ENCODE results near the gene ZNF775. TPM values are rescaled to one million over a fixed set of nuclear protein-coding genes. Genes with fewer than 3 reads are reported as not detected.

Gene ZNF775
- 7.2 and 8.2 TPM in 2 replicates for total RNA-seq (2014; rRNA removed; shearing (Covaris generic))
- polyA plus RNA-seq (2015; cell fraction: cytosol; rRNA removed), result 5.9 and 6.7 TPM in 2 replicates
- polyA plus RNA-seq (2015; cell fraction: nucleus; rRNA removed), result 4.5 and 5.9 TPM in 2 replicates

DNA sequence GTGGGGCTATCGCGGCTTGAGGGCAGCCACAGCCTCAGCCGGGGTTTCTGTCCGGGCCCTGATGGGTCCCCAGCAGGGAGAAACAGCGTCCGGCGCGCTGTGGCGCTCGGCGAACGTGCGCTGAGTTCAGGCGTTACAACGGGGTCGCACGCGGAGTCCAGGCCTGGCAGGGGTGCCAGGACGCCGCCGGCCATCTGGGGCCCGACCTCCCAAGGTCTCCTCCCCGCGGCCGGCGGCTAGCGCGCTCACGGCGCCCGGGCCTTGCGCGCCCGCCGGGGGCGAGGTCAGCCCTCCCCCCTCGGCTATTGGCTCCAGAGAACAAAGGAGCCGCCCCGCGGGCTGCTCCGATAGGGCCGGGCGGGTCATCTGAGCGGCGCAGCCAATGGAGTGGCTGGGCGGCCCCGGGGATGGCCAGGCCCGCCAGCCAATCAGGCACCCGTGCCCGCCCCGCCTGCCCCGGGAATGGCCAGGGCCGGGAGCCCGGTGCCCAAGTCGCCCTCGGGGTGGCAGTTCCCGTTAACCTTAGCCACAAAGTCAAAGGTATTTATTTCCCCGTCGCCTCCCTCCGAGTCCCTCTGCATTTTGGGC, at the start of gene ZNF775:
Gene ZNF775 (plus strand): TSS at position 478 of the 588 bp plus-strand sequence. CDS start 9,141 bp downstream, outside the sequence.
- DNase-seq (ENCODE audit: low read depth), result peak; percentile 94

DNA sequence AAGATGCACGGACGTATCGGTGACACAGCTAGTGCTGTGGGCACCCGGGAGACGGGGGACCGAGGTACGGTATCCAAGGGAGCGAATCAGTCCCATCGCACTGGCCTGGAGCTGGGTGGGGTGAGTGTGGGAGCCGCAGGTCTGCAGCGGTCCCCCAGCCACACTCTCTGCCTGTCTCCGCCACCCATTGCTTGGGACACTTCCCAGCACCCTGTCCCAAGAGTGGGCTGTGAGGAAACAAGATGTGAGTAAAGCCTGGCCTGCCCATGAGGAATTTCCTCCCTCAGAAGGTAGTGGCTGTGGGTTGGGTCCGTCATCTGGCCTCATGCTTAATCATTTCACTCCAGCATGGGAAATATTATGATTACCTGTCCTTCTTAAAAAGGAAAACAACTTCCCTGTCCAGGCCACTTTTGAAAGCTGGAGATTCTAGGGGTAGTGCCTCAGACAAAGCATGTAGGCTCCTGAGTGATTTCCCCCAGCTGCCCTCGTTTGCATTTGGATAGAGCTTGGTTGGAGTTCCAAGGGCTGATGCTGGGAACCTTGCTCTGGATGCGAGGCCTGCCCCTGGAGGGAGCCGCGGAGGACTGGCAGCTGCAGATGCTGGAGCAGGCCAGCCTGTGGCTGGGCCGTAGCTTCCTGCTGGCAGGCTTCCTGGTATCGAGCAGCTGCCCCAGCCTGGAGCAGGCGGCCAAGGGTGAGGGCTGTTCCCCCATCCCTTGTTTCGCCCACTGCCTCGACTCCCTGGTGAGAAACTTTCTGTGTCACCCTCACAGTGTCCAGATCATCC, 49.6 kb upstream of the ZNF775 start:
- DNase-seq (ENCODE audit: low read depth), result no peak

DNA sequence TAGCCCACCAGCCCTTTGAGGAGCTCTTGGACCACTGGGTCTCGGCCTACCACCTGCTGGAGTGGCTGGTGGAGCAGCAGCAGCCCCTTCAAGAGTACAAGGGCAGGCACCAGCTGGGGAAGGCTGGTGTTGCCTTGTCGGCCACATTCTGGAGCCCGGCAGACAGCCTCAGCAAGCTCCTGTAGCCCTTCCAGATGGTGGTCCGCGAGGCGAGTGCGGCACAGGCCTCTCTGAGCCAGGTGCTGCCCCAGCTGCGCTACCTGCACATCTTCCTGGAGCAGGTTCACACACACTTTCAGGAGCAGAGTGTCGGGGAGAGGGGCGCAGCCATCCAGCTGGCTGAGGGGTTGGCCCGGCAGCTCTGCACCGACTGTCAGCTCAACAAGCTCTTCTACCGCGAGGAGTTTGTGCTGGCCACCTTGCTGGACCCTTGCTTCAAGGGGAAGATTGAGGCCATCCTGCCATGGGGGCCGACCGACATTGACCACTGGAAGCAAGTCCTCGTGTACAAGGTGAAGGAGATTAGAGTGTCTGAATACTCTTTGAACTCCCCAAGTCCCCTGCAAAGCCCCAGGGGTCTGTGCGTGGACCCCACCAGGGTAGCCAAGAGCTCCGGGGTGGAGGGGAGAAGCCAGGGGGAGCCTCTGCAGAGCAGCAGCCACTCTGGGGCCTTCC, 48.8 kb upstream of the ZNF775 start:
- no peak for DNase-seq (ENCODE audit: low read depth)

DNA sequence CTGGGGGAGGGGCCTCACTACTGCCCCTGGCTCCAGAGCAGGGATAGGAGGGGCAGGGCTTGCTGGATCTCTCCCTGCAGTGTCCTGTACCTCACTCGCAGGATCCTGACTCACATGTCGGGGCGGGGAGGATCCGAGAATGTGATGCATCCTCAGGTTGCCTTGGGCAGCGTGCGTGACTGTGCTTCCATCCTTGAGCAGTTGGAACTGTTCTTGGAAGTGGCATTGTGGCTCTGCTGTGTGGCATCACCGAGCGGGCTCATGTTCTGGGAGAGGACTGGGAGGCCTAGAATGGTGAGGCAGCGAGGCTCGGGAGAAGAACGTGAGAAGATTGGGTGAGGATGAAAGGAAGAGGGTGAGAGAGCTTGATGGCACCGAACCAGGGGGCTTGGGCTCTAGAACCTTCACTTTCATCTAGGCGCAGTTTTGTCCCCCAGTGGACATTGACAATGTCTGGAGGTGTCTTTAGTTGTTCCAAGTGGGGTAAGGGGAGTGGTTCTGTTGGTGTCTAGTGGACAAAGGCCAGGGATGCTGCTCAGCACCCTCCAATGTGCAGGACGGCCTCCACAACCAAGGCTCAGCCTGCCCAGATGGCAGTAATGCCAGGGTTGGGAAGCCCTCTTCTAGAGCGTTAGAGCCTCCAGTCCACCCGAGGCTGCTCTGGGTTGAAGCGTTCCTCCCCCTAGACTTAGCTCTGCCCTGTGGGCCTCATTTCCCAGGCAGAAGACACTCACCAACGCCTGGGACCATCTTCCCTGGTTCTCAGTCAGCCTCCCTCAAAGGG, 46.1 kb upstream of the ZNF775 start:
- DNase-seq (ENCODE audit: low read depth), result no peak

DNA sequence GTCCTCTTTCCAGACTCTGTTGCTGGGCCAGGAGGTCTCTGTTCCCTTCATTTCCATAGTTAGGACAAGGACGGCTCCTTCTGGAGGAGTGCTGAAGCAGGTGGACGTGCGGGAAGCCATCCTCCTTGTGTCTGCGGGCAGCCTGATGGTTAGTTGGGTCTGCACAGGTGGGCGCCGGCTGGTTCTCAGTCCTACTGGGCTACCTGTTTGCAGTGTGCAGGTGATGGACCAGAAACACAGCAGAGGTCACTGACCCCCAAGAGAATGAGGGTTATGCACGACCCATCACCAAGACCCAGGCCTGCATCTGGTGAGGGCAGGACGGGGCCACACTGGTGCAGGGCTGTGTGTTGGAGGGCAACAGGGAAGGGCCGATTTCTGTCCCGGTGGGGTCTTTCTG, 45.5 kb upstream of the ZNF775 start:
- no peak for DNase-seq (ENCODE audit: low read depth)

DNA sequence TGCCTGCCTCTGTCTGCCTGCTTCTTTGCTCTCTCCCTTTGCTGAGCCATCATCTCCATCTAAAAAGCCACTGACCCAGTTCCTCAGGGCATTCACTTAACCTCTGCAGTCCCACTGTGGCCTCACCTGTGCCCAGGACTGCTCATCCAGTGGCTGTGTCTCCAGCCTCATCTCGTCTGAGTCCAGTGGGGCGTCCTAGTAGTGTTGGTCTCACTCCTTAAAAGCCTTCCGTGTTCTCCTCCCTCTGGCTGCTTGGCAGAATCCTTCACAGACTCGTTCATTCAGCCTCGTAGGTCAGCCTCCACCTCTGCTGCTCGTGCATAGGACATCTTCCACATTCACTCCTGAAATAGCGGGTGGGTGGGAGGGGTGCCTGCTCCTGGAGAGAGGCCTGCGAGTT, 45.0 kb upstream of the ZNF775 start:
- no peak for DNase-seq (ENCODE audit: low read depth)

DNA sequence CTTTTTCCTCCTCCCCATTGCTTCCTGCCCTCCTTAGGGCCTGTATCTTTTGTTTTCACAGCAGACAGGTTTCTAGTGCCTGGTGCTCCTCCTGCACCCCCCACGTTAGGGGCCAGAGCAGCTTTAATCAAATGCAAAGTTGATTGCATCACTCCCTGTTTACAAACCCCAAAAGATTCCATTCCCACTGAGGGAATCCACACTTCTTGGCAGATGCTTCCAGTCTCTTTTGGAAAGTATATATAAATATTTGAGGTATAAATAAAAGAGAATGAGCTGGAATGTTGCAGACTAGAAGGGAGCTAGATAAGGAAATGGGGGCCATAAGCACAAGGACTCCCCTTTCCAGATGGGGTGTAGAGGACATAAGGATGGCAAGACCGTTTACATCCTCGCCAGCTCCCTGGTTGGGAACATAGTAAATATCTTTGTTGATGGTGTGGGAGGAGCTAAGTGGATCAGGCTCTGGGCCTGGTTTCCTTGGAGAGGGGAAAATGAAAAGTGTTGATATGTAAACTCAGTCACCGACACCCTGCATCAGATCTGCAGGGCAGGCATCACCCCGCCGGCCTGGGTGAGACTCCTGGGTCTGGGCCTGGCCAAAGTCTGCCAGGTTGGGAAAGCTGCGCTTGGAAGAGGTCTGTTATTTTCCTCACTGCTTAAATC, 43.9 kb upstream of the ZNF775 start:
- no peak for DNase-seq (ENCODE audit: low read depth)

DNA sequence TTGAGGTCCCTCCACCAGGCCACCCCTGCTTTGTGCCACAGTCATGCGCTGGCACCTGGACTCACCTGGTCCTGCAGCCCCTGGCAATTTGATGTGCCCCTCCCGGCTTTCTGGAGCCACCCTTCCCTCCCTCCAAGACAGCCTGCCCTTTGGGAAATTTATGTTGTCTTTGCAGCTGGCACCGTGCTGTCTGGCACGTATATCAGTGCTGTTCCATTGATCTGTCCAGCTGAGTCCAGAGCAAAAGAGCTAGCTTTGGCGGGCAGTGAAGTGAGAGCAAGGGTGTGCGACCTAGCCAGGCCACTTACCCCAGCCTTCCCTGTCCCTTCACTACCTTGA, 43.4 kb upstream of the ZNF775 start:
- no peak for DNase-seq (ENCODE audit: low read depth)

DNA sequence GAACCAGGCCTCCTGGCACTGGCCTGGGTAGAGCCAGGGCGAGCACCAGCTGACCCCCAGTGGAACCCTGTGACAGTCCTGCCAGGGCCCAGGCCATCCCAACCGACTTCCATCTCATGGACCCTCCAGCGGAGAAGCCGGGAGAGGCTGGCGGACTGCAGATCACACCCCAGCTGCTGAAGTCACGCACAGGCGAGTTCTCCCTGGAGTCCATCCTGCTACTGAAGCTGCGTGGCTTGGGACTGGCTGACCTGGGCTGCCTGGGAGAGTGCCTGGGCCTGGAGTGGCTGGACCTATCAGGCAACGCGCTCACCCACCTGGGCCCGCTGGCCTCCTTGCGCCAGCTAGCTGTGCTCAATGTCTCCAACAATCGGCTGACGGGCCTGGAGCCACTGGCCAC, 42.4 kb upstream of the ZNF775 start:
- DNase-seq (ENCODE audit: low read depth), result no peak

DNA sequence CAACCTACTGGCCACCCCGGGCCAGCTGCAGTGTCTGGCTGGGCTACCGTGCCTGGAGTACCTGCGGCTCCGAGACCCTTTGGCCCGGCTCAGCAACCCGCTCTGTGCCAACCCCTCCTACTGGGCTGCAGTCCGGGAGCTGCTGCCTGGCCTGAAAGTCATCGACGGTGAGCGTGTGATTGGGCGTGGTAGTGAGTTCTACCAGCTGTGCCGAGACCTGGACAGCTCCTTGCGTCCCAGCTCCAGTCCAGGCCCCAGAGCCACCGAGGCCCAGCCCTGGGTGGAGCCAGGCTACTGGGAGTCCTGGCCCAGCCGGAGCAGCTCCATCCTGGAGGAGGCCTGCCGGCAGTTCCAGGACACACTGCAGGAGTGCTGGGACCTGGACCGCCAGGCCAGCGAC, 42.0 kb upstream of the ZNF775 start:
- no peak for DNase-seq (ENCODE audit: low read depth)

DNA sequence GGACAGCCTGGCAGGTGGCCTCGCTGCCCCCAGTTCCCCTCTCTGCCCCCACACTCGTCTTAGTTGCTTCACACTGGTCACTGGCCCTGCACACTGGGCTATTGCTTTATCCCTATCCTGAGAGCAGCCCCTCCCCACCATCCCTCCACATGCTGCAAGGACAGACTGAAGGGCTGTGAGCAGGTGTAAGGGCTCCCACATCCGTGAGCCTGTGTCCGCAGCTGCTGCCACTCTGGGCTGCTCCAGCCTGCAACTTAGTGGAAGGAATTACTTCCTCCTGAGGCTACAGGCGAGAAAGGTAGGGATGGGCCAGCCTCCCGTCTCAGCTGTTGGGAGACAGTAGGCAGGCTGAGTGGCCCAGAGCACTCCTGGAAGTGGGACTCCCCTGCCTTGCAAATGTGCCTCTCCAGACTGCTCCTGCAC, 41.5 kb upstream of the ZNF775 start:
- no peak for DNase-seq (ENCODE audit: low read depth)

DNA sequence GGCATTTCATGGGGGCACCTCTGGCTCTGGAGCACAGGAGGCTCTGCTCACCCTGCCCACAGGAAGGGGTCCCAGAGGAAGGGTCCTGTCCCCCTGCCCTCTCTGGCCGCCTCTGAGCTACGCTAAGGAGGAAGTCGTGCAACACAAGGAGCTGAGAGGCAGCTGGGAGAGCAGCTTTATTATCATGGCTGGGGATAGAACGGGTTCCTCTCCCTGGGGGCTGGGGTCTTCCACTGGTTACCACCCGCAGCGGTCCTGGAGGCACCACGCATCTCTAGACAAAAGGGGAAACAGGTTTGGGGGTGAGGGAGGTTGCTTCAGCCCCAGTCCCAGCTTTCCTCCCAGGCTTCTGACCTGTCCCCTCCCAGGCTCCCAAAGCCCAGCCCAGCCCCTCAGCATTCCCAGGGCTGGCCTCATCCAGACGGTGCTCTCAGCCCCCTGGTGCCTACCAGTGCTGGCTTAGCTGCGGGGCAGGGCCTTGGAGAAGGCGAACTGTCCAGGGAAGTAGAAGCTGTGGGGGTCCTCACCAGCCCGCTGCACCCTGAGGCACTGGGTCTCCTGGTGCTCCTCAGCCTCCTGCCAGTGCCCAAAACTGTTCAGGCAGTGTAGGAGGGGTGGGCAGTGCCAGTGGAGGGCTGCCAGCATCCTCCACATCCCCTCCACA, 40.8 kb upstream of the ZNF775 start:
- DNase-seq (ENCODE audit: low read depth), result no peak

DNA sequence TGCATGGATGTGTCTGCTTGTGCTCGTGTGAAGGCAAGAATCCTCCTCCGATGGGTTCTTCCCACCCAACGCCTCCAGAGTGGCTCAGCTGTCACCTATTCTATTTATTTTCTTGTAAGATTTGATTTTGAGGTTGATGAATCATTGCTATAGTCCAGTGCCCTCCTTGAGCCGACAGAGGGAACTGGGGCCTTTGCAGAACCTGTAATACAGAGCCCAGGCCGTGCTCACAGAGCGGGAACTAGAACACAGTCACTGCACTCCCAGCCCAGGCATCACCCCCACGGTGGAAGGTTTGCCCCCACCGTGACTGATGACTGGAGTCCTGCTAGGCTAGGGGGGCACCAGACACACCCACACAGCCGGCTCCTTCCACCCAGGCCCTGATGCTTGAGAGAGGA, 39.7 kb upstream of the ZNF775 start:
- DNase-seq (ENCODE audit: low read depth), result no peak

DNA sequence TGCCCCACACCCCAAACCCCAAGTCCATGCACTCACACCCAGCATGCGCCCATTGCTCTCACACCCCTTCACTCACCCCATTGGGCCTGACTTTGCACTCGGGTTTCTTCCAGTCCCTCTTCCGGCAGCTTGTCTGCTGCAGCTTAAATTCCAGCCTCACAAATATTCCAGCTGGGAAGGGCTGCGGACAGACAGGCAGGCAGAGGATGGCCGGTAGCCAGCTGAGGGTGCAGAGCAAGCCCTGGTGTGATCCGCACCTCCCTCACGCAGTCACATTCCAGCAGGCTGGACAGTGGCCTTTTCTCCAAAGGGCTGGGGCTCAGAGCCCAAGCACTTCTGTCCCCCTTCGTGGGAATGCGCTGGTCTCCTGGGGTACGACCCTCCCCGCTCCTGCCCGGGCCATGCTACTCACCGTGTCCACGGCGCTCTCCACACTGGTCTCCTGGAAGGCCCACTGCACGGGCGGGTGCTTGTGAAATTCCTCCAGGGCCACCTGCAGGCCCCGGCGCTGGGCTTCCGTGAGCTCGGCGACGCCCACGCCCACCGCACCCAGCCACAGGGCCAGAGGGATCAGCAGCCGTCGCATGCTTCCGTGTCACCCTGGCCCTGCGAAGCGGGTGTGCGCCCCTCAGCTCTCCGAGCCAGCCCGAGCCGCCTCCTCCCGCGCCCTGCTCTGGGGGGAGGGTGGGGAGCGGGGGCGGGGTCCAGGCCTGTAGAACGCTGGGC, 38.9 kb upstream of the ZNF775 start:
- DNase-seq (ENCODE audit: low read depth), result no peak

DNA sequence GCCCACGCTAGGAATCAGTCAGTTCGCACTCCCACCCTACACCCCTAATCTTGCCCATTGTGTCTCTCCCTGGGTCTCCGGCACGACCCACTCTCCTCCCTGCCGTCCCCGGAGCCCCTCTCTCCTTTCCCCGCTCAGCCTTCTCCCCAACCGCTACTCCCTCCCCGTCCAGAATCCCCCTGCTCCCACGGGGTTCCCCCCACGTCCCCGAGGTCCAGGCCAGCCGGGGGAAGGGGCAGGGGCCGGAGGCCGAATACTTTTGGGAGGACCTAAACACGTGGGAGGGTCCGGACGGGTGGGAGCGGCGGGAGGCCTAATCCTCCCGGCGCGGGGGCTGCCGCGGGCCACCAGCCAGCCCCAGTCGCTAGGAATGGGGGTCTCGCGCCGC, 38.3 kb upstream of the ZNF775 start:
- DNase-seq (ENCODE audit: low read depth), result no peak

DNA sequence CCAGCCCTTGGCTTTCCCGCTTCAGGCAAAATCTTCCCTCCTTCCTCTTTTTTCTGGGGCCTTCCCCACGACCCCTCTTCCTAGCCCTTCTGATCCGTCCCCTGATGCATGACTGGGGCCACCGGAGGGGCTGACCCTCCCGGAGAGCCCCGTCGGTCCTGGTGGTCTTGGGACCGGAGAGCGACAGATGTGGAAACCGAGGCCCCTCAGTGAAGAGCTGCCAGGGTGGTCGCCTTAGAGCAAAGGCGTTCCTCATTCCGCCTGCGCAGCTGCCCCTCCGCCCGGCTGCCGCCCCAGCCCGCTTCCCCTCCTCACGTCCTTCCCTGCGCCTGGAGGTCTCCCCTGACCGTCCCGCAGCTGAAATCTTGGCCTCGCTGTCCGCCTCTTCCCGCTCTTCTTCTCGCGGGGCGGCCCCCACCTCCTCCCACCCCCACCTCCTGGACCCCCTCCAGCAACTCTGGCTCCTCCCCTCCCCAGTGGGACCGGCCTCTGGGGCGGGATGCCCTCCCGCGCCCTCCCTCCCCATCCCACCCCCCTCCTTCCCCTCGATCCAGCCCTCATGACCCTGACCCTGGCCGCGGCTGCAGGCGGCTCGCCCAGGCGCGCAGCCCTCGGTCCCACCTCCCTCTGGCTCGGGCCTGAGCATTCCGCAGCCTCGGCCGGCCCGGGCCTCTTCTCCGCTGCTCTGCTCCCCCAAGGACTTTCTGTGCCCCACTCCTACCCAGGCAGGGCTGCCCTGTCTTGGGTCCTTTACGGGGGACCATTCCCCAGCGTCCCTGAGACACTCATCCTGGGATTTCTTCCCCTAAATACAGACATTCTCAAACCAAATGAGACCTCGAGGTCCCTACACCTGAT, 37.6 kb upstream of the ZNF775 start, which contains the start of gene RARRES2:
Gene RARRES2 (minus strand): TSS at position 367 of the 858 bp plus-strand sequence. CDS start 1,020 bp downstream, outside the sequence.
- no peak for DNase-seq (ENCODE audit: low read depth)

DNA sequence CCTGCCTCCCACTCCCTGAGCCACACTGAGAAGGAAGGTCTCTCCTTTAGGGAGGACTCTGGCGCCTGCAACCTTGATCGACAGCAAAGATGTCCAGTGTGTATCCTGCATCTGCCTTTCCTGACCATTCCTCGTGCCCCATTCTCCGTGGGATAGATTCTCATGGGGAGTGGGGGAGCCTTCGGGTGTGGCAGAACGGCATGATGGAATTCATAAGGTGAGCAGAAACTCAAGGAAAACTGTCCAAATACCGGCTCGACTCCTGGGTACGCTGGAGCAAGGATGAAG, 37.1 kb upstream of the ZNF775 start:
- DNase-seq (ENCODE audit: low read depth), result no peak

DNA sequence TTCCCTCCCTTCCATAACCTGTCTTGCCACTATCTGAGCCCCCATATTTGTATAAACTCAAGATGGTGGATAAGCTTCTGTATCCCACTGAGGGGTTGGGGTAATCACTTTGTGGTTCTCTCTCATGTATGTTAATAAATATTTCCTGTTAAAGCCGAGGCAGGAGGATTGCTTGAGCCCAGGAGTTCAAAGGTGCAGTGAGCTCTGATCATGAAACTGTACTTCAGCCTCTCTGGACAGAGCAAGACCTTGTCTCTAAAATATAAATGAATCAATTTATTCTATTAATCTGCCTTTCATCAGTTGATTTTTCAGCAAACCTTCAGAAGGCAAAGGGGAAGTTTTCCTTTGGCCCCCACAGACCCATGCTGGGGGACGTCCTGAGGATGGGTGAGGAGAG, 35.9 kb upstream of the ZNF775 start:
- DNase-seq (ENCODE audit: low read depth), result no peak

DNA sequence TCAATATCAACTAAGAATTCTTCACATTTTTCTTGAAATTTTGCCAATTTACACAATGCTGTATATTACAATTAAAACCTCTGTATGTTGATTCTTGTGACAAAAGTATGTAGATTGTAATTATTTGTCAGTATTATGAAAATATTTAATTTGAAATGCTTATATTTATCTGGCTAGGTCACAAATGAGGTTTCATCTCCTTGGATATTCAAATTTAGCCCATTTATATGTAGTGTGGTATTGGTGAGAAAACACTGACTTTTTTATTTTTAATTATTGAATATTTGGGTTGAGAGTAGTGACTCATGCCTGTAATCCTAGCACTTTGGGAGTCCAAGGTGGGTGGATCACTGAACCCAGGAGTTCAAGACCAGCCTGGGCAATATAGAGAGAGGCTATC, 34.8 kb upstream of the ZNF775 start:
- DNase-seq (ENCODE audit: low read depth), result no peak
